Uterus (tissue), 4 donors: Measurements from ENCODE around the gene ACP2. TPM values are rescaled to one million over a fixed set of nuclear protein-coding genes. Genes with fewer than 3 reads are reported as not detected.

ENCODE experiments used
- DNase-seq, 2 donors: peaks; one replicate each; pipeline ENCODE4 v3.0.0-alpha.2; 2019 to 2020
- H3K27ac ChIP-seq, 2 donors: fragments of 200-600 bp; sonication (generic); 1 replicate in 1 of 2; 2 replicates in 1 of 2; pipeline ENCODE4 v1.5.1; 2016 to 2018
- H3K27me3 ChIP-seq, 2 donors: fragments of 200-600 bp; sonication (generic); one replicate each; pipeline ENCODE4 v1.5.1; 2018 to 2019; ENCODE audit warnings: control low read depth in 1 of 2
- H3K36me3 ChIP-seq, 2 donors: fragments of 200-600 bp; sonication (generic); one replicate each; pipeline ENCODE4 v1.5.1; 2019; ENCODE audit warnings: control low read depth in 1 of 2
- H3K4me1 ChIP-seq, 2 donors: fragments of 200-600 bp; sonication (generic); one replicate each; pipeline ENCODE4 v1.5.1; 2018 to 2019; ENCODE audit warnings: control low read depth in 1 of 2
- H3K4me3 ChIP-seq, 2 donors: fragments of 200-600 bp; sonication (generic); 1 replicate in 1 of 2; 2 replicates in 1 of 2; pipeline ENCODE4 v1.5.1; 2018 to 2019; ENCODE audit warnings: mild to moderate bottlenecking in 1 of 2
- H3K9me3 ChIP-seq, 2 donors: fragments of 200-600 bp; sonication (generic); one replicate each; pipeline ENCODE4 v1.5.1; 2019; ENCODE audit warnings: control low read depth in 1 of 2
- CTCF ChIP-seq, 4 experiments: fragments of 200-600 bp in 2 of 4; fragments of 450-650 bp in 2 of 4; sonication (generic) in 2 of 4; IDR thresholded peaks; one replicate each; pipeline ENCODE4 v1.5.1; 2016 to 2019; ENCODE audit warnings: antibody characterized with exemption in 4 of 4, mild to moderate bottlenecking in 2 of 4, moderate library complexity in 1 of 4
- POLR2A ChIP-seq, 2 donors: fragments of 450-650 bp; IDR thresholded peaks; one replicate each; pipeline ENCODE4 v1.6.1; 2016; ENCODE audit warnings: antibody characterized with exemption in 2 of 2, mild to moderate bottlenecking in 1 of 2, moderate library complexity in 1 of 2
- intact Hi-C: fragments of 100-400 bp; cut with DNase I; formaldehyde crosslinking; loops from one replicate; pipeline ENCODE4 v1.15.1; 2023; ENCODE audit warnings: low total_unique reads
- total RNA-seq, 4 donors: library from RNA; depleted of rRNA in 3 of 4; stranded (reverse); fragments of >200 nt in 3 of 4; gene quantifications; one replicate each; pipeline versions ENCODE4 v1.1.0 to v1.2.4, GENCODE V29; 2014 to 2023
- donor health status: DM: yes; HTN: yes; CAD: no.

Gene ACP2
- total RNA-seq, 4 donors from 2014 or later: 25.6 to 36.6 (median 27.1) TPM

- H3K4me1 ChIP-seq: peaks cover 0 to 9% of the 10 kb centered on the region in 2 donors
- DNase-seq: no peak
- intact Hi-C loops: loop anchor here (10.0 kb wide), 1 partner anchor 87 kb away; the partner anchor contains the start of gene ARFGAP2
- no peaks in the 10 kb centered on the region for H3K36me3 ChIP-seq
- no peak for TF ChIP-seq CTCF (IDR thresholded peaks at IDR 0.05)
- TF ChIP-seq POLR2A (IDR thresholded peaks at IDR 0.05): no peak
- no peak overlapping the region for H3K4me3 ChIP-seq
- H3K27me3 ChIP-seq: no peaks in the 10 kb centered on the region
- no peak overlapping the region for H3K27ac ChIP-seq
- H3K9me3 ChIP-seq: no peaks in the 10 kb centered on the region
Measured at GRCh38 chr11:47261291-47261800, 12.7 kb upstream of the ACP2 start.

GRCh38 chr11:47260366-47260765 lies 11.8 kb upstream of the ACP2 start:
- intact Hi-C loops: loop anchor here (10.0 kb wide), 1 partner anchor 86 kb away; the partner anchor contains the start of gene ARFGAP2
- H3K27ac ChIP-seq: no peak overlapping the region
- no peaks in the 10 kb centered on the region for H3K9me3 ChIP-seq
- TF ChIP-seq CTCF (IDR thresholded peaks at IDR 0.05) (no peak), POLR2A (IDR thresholded peaks at IDR 0.05) (no peak)
- H3K36me3 ChIP-seq: no peaks in the 10 kb centered on the region
- peaks cover 0 to 9% of the 10 kb centered on the region in 2 donors for H3K4me1 ChIP-seq
- H3K27me3 ChIP-seq: no peaks in the 10 kb centered on the region
- no peak for DNase-seq
- H3K4me3 ChIP-seq: no peak overlapping the region

- Histone ChIP-seq H3K4me3 (no peak overlapping the region), H3K27ac (peak overlapping the region; percentile 81 to 86), H3K9me3 (no peaks in the 10 kb centered on the region), H3K4me1 (peaks cover 0 to 9% of the 10 kb centered on the region in 2 donors), H3K36me3 (no peaks in the 10 kb centered on the region), H3K27me3 (no peaks in the 10 kb centered on the region)
- intact Hi-C loops: no loop called here
- no peak for TF ChIP-seq POLR2A (IDR thresholded peaks at IDR 0.05)
- TF ChIP-seq CTCF (IDR thresholded peaks at IDR 0.05): peak; percentile 16 to 44 (median 28)
- no peak for DNase-seq
Measured at GRCh38 chr11:47259232-47259977, 10.8 kb upstream of the ACP2 start.

GRCh38 chr11:47258317-47258902 lies 9.8 kb upstream of the ACP2 start:
- no peak for TF ChIP-seq CTCF (IDR thresholded peaks at IDR 0.05)
- no peak for TF ChIP-seq POLR2A (IDR thresholded peaks at IDR 0.05)
- H3K27me3 ChIP-seq: no peaks in the 10 kb centered on the region
- no peak for DNase-seq
- peak overlapping the region; percentile 21 to 23 for H3K4me3 ChIP-seq
- no peaks in the 10 kb centered on the region for H3K9me3 ChIP-seq
- peak overlapping the region; percentile 81 to 86 for H3K27ac ChIP-seq
- intact Hi-C loops: no loop called here
- peaks cover 0 to 9% of the 10 kb centered on the region in 2 donors for H3K4me1 ChIP-seq
- H3K36me3 ChIP-seq: no peaks in the 10 kb centered on the region
